HG03565 (cell line): ENCODE results near the gene IRF2.

Experiments used
- ATAC-seq: cut with Tn5 transposase; IDR thresholded peaks from one replicate; pipeline ENCODE4 v1.9.1; 2021; ENCODE audit warnings: mild to moderate bottlenecking, moderate library complexity; ENCODE audit not compliant: unreplicated experiment

Gene IRF2

GRCh38 chr4:184474263-184475095 is at the start of gene IRF2:
TSS of gene IRF2 (minus strand) at chr4:184474550. CDS start at chr4:184429064, 45,486 bp downstream.
- ATAC-seq = peak; percentile 59

GRCh38 chr4:184515606-184516005 is 41.3 kb upstream of the IRF2 start:
- ATAC-seq = no peak

GRCh38 chr4:184514121-184514988 is 40.0 kb upstream of the IRF2 start:
- peak; percentile 94 for ATAC-seq

- peak; percentile 9 for ATAC-seq
Observed at GRCh38 chr4:184513802-184514120, 39.4 kb upstream of the IRF2 start.

- no peak for ATAC-seq
Observed at GRCh38 chr4:184511156-184511555, 36.8 kb upstream of the IRF2 start.

- no peak for ATAC-seq
Observed at GRCh38 chr4:184510401-184510800, 36.1 kb upstream of the IRF2 start.

- peak; percentile 93 for ATAC-seq
Observed at GRCh38 chr4:184506527-184507121, 32.3 kb upstream of the IRF2 start.

- ATAC-seq = no peak
Observed at GRCh38 chr4:184504385-184504784, 30.0 kb upstream of the IRF2 start.

GRCh38 chr4:184503869-184504300 is 29.5 kb upstream of the IRF2 start:
- no peak for ATAC-seq

- ATAC-seq = no peak
Observed at GRCh38 chr4:184500748-184501589, 26.6 kb upstream of the IRF2 start.

GRCh38 chr4:184499996-184500395 is 25.6 kb upstream of the IRF2 start:
- no peak for ATAC-seq

- no peak for ATAC-seq
Observed at GRCh38 chr4:184498598-184498997, 24.2 kb upstream of the IRF2 start.

- ATAC-seq = no peak
Observed at GRCh38 chr4:184489771-184490170, 15.4 kb upstream of the IRF2 start.

GRCh38 chr4:184487503-184487902 is 13.2 kb upstream of the IRF2 start:
- no peak for ATAC-seq

- no peak for ATAC-seq
Observed at GRCh38 chr4:184485279-184485678, 10.9 kb upstream of the IRF2 start.

- ATAC-seq = no peak
Observed at GRCh38 chr4:184481544-184481943, 7.2 kb upstream of the IRF2 start.

GRCh38 chr4:184479516-184479950 is 5.2 kb upstream of the IRF2 start:
- ATAC-seq = no peak

GRCh38 chr4:184477201-184477999 is 3.0 kb upstream of the IRF2 start:
- no peak for ATAC-seq

- ATAC-seq = no peak
Observed at GRCh38 chr4:184476695-184477094, 2.3 kb upstream of the IRF2 start.

GRCh38 chr4:184475498-184475897 is 1.1 kb upstream of the IRF2 start:
- no peak for ATAC-seq
